LNCAP (cell line): Measurements from ENCODE around the gene PLEKHB1.

Source experiments
- CTCF ChIP-seq: fragments of 450-650 bp; IDR thresholded peaks from 2 replicates; pipeline ENCODE4 v1.5.1; 2017; ENCODE audit warnings: mild to moderate bottlenecking

The PLEKHB1 gene

GRCh38 chr11:73693899-73694525, 47.6 kb downstream of the PLEKHB1 start:
- TF ChIP-seq CTCF: no peak

- no peak for TF ChIP-seq CTCF
Measured at GRCh38 chr11:73705053-73705452, 58.7 kb downstream of the PLEKHB1 start.

- TF ChIP-seq CTCF: no peak
Measured at GRCh38 chr11:73710964-73711363, 64.6 kb downstream of the PLEKHB1 start.
